Stomach (tissue), 9 donors: ENCODE data around the gene NAALADL2. TPM values are rescaled to one million over a fixed set of nuclear protein-coding genes. Genes with fewer than 3 reads are reported as not detected.
A peak's percentile ranks its signal among the peaks of the same experiment; 100 is the strongest.
"Not testable (repeated sequence)": the region's sequence is repeated elsewhere in the genome, so short reads cannot be mapped to it uniquely, and the experiment has no call there.

ENCODE experiments used
- DNase-seq, 2 donors: peaks; one replicate each; pipeline versions ENCODE4 v3.0.0 to v3.0.0-alpha.2; 2013 to 2019
- H3K27ac ChIP-seq, 5 donors: fragments of 200-600 bp in 4 of 5; sonication (generic) in 4 of 5; one replicate each; pipeline ENCODE4 v1.5.1; 2013 to 2019; ENCODE audit warnings: mild to moderate bottlenecking in 1 of 5, moderate library complexity in 1 of 5
- H3K27me3 ChIP-seq, 3 donors: fragments of 200-600 bp; sonication (generic); one replicate each; pipeline ENCODE4 v1.5.1; 2017 to 2019; ENCODE audit warnings: mixed run types in 1 of 3
- H3K36me3 ChIP-seq, 4 donors: fragments of 200-600 bp; sonication (generic); 1 replicate in 3 of 4; 2 replicates in 1 of 4; pipeline ENCODE4 v1.5.1; 2016 to 2019
- H3K4me1 ChIP-seq, 4 donors: fragments of 200-600 bp; sonication (generic); one replicate each; pipeline ENCODE4 v1.5.1; 2016 to 2019
- H3K4me3 ChIP-seq, 4 donors: fragments of 200-600 bp; sonication (generic) in 3 of 4; one replicate each; pipeline ENCODE4 v1.5.1; 2016 to 2019; ENCODE audit warnings: mild to moderate bottlenecking in 1 of 4
- H3K9me3 ChIP-seq, 4 donors: fragments of 200-600 bp; sonication (generic); one replicate each; pipeline ENCODE4 v1.5.1; 2016 to 2019
- EP300 ChIP-seq: sonication (generic); formaldehyde crosslinking; IDR thresholded peaks from one replicate; pipeline ENCODE4 v1.6.1; 2017; ENCODE audit warnings: antibody characterized with exemption
- POLR2A ChIP-seq, 4 donors: fragments of 450-650 bp; IDR thresholded peaks; one replicate each; pipeline ENCODE4 v1.6.1; 2016; ENCODE audit warnings: antibody characterized with exemption in 4 of 4, control low read depth in 2 of 4, mild to moderate bottlenecking in 1 of 4, moderate library complexity in 1 of 4
- POLR2AphosphoS5 ChIP-seq, 3 donors: sonication (generic); formaldehyde crosslinking; IDR thresholded peaks; one replicate each; pipeline ENCODE4 v1.6.1; 2016; ENCODE audit warnings: antibody characterized with exemption in 3 of 3
- WGBS, 5 donors: extraction: QIAGEN DNeasy Blood & Tissue Kit in 3 of 5; methylation state at CpG; one replicate each; pipeline versions ENCODE4 v1.1.5 to v1.1.7; 2013 to 2018; 5-methylcytosine and 5-hydroxymethylcytosine counted together
- intact Hi-C: fragments of 100-400 bp; cut with DNase I; formaldehyde crosslinking; loops from one replicate; pipeline ENCODE4 v1.15.1; 2023; ENCODE audit warnings: low total_unique reads
- polyA plus RNA-seq, 3 donors: library from polyadenylated mRNA; stranded (reverse); fragments of 200-250 nt; gene quantifications; one replicate each; pipeline ENCODE4 v1.2.3, GENCODE V29; 2013
- total RNA-seq, 5 donors: library from RNA; depleted of rRNA; stranded (reverse); fragments of >200 nt; gene quantifications; one replicate each; pipeline versions ENCODE4 v1.1.0 to v1.2.3, GENCODE V29; 2014 to 2016
- TF ChIP-seq, protein P1 (sequence below), 7 experiments: fragments of 450-650 bp in 4 of 7; fragments of 200-600 bp in 3 of 7; sonication (generic) in 3 of 7; IDR thresholded peaks; one replicate each; pipeline ENCODE4 v1.5.1; 2016 to 2019; ENCODE audit warnings: antibody characterized with exemption in 7 of 7, control low read depth in 2 of 7, mild to moderate bottlenecking in 1 of 7
- donor health status: healthy with polysubstance abuse.
- donor health status: Bipolar disorder and iron deficiency.
- donor health status: healthy.

Gene NAALADL2
- total and polyA plus RNA-seq, 8 donors: 0.58 to 43.7 (median 5.4) TPM

DNA sequence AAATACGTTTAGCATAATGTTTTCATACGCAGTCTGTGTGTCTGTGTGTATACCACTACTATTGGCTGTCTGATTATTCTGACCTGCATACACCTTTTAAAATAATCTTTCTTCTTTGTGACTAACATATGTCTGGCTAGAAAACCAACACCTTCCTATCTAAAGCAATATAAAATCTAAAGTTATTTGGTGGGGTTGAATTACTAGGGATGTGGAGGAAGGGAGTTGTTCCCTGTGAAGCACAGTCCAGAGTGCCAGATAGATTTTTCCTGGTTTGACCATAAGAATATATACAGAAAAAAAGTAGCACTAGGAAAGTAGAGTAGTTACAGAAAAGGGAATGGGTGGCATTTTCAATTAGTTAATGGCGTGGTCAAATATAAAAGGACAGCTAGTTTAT is 918.8 kb downstream of the NAALADL2 start:
- no peaks in the 10 kb centered on the region for H3K27me3 ChIP-seq
- intact Hi-C loops: no loop called here
- H3K27ac ChIP-seq: no peak overlapping the region
- H3K36me3 ChIP-seq: no peaks in the 10 kb centered on the region
- H3K4me1 ChIP-seq: peaks cover 0 to 6% (median 0%) of the 10 kb centered on the region in 4 donors
- 85 to 93% (median 88%) methylated on average over 3 of the region's 3 CpGs for WGBS, 5 donors
- no peak for DNase-seq
- no peak overlapping the region for H3K4me3 ChIP-seq
- no peaks in the 10 kb centered on the region for H3K9me3 ChIP-seq
- TF ChIP-seq POLR2AphosphoS5 (IDR thresholded peaks at IDR 0.05) (no peak), POLR2A (IDR thresholded peaks at IDR 0.05) (no peak), EP300 (no peak)
- TF ChIP-seq, protein P1, sequence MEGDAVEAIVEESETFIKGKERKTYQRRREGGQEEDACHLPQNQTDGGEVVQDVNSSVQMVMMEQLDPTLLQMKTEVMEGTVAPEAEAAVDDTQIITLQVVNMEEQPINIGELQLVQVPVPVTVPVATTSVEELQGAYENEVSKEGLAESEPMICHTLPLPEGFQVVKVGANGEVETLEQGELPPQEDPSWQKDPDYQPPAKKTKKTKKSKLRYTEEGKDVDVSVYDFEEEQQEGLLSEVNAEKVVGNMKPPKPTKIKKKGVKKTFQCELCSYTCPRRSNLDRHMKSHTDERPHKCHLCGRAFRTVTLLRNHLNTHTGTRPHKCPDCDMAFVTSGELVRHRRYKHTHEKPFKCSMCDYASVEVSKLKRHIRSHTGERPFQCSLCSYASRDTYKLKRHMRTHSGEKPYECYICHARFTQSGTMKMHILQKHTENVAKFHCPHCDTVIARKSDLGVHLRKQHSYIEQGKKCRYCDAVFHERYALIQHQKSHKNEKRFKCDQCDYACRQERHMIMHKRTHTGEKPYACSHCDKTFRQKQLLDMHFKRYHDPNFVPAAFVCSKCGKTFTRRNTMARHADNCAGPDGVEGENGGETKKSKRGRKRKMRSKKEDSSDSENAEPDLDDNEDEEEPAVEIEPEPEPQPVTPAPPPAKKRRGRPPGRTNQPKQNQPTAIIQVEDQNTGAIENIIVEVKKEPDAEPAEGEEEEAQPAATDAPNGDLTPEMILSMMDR (IDR thresholded peaks at IDR 0.05): no peak

DNA sequence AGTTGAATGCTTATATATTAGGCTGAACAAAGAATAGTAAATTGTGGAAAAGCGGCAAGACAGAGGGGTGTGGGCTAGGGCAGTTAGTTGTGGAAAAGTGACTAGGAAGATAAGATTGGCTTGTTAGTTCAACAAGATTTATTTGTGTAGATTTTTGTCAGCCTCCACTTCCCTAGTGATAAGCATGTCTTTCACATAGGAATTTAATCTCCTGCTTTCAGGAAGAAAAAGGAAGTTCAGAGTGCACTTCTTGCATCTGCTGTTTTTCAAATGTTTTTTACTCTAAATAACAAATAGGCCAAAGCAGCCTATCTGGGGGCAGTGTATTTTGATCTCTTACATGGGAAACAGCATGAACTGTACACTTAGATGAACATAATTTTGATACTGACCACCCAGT is 919.9 kb downstream of the NAALADL2 start:
- TF ChIP-seq POLR2A (IDR thresholded peaks at IDR 0.05) (no peak), POLR2AphosphoS5 (IDR thresholded peaks at IDR 0.05) (no peak), EP300 (no peak)
- TF ChIP-seq, protein P1 (IDR thresholded peaks at IDR 0.05): no peak
- Histone ChIP-seq H3K4me3 (no peak overlapping the region), H3K36me3 (no peaks in the 10 kb centered on the region), H3K4me1 (peaks cover 0 to 6% (median 0%) of the 10 kb centered on the region in 4 donors), H3K27me3 (no peaks in the 10 kb centered on the region), H3K27ac (no peak overlapping the region), H3K9me3 (no peaks in the 10 kb centered on the region)
- intact Hi-C loops: no loop called here
- DNase-seq: peak in 1 of 2 donors; percentile 1
- 16 to 73% (median 44%) methylated on average over 1 of the region's 1 CpG for WGBS, 5 donors

DNA sequence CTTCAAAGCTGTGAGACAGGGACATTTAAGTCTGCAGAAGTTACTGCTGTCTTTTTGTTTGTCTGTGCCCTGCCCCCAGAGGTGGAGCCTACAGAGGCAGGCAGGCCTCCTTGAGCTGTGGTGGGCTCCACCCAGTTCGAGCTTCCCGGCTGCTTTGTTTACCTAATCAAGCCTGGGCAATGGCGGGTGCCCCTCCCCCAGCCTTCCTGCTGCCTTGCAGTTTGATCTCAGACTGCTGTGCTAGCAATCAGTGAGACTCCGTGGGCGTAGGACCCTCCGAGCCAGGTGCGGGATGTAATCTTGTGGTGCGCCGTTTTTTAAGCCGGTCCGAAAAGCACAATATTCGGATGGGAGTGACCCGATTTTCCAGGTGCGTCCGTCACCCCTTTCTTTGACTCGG is 928.0 kb downstream of the NAALADL2 start:
- H3K27me3 ChIP-seq, H3K4me1 ChIP-seq, H3K9me3 ChIP-seq, H3K4me3 ChIP-seq, intact Hi-C loops, H3K36me3 ChIP-seq, H3K27ac ChIP-seq, DNase-seq: not testable (repeated sequence)
- 60 to 100% (median 72%) methylated on average over 1 to 10 of the region's 16 CpGs for WGBS, 5 donors

DNA sequence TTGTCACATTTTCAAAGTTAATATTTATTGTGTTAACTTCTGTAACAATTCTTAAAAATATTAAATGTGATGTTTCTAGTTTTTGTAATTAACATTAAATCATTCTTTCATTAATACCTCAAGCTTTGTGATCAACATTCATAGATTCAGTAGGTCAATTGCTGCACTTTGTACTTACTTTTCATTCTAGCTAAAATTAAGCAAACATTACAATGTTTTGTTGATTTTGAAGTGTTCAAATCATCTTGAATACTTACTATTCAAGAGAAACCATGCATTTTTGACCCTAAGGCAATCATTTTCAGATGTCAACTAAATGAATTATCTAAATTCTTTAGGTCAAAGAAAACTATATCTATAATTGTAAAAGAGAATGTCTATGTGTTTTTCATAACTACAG is 933.1 kb downstream of the NAALADL2 start:
- no peak overlapping the region for H3K4me3 ChIP-seq
- H3K4me1 ChIP-seq: no peaks in the 10 kb centered on the region
- no peak overlapping the region for H3K27ac ChIP-seq
- no peak for TF ChIP-seq EP300
- TF ChIP-seq POLR2A (IDR thresholded peaks at IDR 0.05): no peak
- TF ChIP-seq, protein P1 (IDR thresholded peaks at IDR 0.05): no peak
- TF ChIP-seq POLR2AphosphoS5 (IDR thresholded peaks at IDR 0.05): no peak
- no peaks in the 10 kb centered on the region for H3K36me3 ChIP-seq
- DNase-seq: no peak
- intact Hi-C loops: no loop called here
- H3K27me3 ChIP-seq: no peaks in the 10 kb centered on the region
- no peaks in the 10 kb centered on the region for H3K9me3 ChIP-seq

DNA sequence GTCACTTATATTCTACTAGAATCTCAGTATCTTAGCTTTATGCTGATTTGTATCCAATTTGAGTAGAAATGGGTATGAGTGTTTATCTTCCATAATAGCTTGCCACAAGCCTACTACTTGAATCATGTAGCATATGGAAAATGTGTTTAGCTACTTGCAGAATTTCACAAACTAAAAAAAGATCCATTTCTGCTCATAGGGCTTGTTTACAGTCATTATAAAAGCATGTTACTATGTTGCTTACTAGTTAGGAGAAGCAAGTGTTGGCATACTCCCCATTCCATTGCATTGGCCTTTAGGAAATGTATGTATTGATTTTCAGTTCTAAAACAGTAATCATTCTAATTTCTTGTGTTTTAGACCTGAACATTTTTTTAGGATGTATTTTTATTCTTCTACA is 939.2 kb downstream of the NAALADL2 start:
- TF ChIP-seq EP300 (no peak), POLR2A (IDR thresholded peaks at IDR 0.05) (no peak), POLR2AphosphoS5 (IDR thresholded peaks at IDR 0.05) (no peak)
- TF ChIP-seq, protein P1 (IDR thresholded peaks at IDR 0.05): no peak
- H3K4me3 ChIP-seq: no peak overlapping the region
- DNase-seq: no peak
- no peaks in the 10 kb centered on the region for H3K9me3 ChIP-seq
- no peak overlapping the region for H3K27ac ChIP-seq
- intact Hi-C loops: no loop called here
- H3K36me3 ChIP-seq: no peaks in the 10 kb centered on the region
- no peaks in the 10 kb centered on the region for H3K4me1 ChIP-seq
- no peaks in the 10 kb centered on the region for H3K27me3 ChIP-seq
